SHP77 treated with DMSO at 0.1 percent for 48 hours (cell line): ENCODE results near the gene UBA7.
"Not testable (repeated sequence)": the region's sequence is repeated elsewhere in the genome, so short reads cannot be mapped to it uniquely, and the experiment has no call there.

ENCODE experiments used
- DNase-seq: peaks from one replicate; lab custom pipeline; 2025; lab: John Stamatoyannopoulos, UW

The UBA7 gene

DNA sequence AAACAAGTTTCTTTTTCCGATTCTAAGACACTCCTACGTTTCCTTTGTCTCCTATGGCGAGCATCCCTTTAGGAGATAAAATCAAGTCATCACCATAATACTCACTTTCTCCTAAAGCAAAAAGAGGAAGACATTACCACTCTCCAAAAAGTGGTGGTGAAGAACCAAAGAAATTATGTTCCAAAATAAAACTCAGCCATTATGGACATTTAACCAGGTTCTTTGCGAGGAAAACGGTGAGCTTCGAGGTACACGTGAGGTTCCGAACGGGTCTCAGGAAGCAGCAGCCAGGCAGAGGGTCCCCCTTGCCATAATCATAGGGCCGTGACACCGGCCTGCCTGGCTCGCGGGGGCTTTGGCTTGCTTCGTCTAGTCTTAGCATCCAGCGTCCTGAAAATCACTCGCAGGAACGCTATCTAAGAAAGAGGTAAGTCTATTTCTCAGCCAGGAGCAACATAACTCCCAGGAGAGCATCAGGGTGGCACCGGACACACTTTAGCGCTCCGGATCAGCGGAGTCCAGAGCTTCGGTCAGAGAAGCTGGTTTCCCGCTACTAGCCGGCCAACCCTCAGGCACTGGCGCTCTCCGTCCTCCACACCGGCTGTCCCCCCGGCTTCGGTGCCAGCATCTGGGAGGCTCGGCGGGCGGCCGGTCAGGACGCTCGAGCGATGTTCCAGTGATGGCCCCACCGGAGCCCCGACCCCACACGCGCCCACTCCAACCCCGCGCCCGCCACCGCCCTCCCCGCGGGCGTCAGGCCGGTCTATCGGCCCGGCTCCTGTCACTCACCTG, 28.0 kb downstream of the UBA7 start:
- no peak for DNase-seq

DNA sequence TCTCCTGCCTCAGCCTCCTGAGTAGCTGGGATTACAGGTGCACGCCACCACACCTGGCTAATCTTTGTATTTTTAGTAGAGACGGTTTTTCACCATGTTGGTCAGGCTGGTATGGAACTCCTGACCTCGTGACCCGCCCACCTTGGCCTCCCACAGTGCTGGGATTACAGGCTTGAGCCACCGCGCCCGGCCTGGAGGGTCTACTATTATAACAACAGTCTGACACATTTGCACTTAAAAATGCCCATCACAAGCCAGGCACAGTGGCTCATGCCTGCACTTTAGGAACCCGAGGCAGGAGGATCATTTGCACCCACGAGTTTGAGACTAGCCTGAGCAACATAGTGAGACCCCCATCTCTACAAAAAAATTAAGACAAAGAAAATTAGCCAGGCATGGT, 31.5 kb downstream of the UBA7 start:
- not testable (repeated sequence) for DNase-seq

DNA sequence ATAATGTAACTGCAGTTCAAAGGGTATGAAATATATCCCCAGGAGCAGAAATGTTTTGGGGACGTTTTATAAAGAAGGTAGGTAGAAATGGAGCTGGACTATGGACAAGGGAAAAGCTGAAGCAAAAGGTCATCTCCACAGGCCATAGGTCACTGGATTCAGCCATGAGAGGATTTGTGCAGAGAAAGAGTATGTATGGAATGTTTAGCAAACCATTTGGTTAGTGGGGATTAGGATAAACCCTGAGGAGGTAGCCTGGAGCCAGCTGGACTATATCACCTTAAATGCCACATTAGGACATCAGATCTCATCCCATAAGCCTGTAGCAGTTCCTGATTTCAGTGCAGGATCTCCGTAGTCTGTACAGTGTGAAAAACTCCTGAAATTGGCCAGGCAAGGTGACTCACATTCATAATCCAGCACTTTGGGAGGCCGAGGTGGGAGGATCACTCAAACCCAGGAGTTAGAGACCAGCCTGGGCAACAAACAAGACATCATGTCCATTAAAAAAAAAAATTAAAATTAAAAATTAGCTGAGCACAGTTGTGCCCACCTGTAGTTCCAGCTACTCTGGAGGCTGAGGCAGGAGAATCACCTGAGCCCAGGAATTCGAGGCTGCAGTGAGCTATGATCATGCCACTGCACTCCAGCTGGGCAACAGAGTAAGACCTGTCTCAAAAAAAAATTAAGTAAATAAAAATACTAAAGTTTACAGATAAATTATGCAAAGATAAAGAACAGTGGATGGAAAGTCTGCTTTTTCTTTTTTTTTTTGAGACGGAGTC, 32.1 kb downstream of the UBA7 start:
- no peak for DNase-seq

DNA sequence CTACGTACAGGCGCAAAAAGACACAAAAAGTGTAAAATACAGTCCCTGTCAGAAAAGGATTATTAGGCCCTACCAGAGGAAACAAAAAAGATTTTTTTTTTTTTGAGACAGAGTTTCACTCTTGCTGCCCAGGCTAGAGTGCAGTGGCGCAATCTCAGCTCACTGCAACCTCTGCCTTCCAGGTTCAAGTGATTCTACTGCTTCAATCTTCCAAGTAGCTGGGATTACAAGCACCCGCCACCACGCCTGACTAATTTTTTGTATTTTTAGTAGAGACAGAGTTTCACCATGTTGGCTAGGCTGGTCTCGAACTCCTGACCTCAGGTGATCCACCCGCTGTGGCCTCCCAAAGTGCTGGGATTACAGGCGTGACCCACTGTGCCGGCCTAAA, 32.8 kb downstream of the UBA7 start:
- not testable (repeated sequence) for DNase-seq

DNA sequence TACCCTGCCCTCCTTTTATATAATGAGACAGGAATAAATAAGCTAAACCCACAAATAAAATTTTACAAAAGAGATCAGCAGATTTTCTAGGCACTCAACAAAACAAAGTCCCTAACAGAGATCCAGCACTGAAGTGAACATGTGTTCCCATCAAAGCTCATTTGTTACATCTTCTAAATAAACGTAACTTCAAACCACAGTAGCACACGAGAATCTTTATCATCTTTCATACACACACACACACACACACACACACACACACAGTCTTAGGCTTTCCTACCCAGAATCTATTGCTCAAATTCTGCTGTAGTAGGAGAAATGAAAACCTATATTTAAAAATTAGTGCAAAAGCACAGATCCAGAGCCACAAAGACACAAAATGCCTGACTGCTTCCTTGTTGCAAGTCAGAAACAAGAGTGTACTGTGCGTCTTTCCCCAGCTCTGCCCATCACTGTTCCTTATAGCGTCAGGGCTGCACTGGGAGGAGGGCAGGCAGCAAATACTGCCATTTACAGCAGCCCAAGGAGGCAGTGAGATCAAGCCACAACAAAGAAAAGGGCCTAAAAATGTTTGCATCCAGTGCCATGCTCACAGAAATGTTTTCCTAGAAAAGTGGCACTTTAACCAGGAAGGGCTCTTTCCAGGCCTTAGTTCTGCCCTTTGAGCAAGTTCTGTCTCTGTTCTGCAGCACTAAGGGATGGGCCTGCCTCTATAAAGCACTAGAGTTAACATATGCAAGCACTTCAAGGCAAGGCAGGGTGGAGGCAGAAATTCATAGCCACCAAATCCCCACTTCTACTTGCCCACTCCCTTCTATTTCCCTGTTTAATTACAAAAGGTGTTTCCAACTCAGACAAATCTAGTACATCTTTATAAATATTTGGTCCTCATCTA, 33.4 kb downstream of the UBA7 start:
- DNase-seq: no peak

DNA sequence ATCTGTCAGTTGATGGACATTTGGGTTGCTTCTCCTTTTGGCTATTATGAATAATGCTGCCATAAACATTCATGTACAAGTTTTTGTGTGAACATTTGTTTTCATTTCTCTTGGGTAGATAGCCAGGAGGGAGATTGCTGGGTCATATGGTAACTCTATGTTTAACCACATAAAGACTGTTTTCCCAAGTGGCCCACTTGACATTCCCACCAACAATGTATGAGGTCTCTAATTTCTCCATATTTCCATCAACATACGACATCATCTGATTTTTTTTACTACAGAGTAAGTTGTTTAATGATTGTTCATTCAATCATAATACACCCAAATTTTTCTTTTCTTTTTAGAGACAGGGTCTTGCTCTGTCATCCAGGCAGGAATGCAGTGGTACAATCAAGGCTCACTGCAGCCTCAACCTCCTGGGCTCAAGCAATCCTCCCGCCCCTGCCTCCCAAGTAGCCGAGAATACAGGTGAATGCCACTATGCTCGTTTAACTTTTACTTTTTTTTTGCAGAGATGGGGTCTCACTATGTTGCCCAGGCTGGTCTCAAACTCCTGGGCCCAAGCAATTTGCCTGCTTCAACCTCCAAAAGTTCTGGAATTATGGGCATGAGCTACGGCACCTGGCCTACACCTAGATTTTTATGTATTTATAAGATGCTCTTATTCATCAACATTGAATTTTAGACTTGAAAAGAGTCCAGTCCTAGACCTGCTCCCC, 34.2 kb downstream of the UBA7 start:
- DNase-seq: no peak

DNA sequence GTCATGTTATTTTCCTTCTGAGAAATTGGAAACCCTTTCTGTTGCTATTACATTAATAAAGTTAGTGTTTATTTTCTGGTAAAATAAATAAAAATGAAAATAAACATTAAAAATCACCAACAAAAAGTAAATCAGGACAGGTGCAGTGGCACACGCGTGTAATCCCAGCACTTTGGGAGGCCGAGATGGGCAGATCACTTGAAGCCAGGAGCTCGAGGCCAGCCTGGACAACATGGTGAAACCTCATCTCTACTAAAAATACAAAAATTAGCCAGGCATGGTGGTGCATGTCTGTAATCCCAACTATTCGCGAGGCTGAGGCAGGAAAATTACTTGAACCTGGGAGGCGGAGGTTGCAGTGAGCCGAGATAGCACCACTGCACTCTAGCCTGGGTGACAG, 37.7 kb downstream of the UBA7 start:
- DNase-seq: not testable (repeated sequence)

DNA sequence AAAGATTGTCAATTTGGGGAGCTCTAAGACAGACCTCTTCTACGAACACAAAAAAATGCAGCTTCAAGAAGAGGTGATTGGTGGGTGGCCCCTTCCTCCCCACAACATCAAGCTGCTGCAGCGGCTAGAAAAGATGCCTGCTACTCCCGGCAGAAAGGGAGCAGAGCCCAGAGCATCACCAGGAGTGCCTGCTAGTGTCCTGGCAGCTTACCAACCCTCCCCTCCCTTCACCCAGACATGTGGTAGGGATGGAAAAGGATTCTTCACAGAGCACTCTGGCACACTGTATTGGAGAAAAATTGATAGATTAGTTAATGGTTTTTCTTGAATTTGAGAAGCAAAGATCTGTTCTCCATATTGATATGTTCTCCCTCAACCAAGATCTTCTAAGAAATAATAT, 38.2 kb downstream of the UBA7 start:
- no peak for DNase-seq

DNA sequence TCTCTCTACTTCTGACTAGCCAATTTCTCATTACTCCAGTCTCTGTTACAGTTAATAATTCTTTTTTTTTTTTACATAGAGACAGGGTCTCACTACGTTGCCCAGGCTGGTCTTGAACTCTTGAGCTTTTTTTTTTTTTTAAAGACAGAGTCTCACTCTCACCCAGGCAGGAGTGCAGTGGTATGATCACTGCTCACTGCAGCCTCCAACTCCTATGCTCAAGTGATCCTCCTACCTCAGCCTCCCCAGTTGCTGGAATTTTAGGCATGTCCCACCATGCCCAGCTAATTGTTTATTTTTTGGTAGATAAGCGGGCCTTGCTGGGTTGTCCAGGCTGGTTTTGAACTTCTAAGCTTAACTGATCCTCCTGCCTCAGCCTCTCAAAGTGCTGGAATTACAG, 41.0 kb downstream of the UBA7 start:
- DNase-seq: no peak

DNA sequence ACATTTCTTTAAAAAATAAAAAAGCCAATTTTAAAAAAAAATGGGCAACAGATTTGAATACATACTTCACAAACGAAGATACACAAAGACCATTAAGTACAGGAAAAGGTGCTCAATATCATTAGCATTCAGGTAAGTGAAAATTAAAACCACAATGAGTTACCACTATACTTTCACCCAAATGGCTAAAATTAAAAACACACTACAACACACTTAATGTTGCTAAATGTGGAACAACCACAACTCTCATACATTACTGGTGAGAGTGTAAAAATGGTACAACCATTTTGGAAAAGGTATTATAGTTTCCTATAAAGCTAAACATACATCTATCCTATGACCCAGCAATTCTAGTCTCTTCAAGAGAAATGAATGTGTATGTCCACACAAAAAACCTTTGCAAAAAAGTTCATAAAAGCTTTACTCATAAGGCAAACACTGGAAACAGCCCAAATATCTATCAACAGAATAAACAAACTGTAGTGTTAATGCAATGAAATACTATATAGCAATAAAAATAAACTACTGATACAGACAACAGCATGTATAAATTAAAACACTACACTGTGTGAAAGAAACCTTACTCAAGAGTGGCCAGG, 42.3 kb downstream of the UBA7 start:
- DNase-seq: no peak

DNA sequence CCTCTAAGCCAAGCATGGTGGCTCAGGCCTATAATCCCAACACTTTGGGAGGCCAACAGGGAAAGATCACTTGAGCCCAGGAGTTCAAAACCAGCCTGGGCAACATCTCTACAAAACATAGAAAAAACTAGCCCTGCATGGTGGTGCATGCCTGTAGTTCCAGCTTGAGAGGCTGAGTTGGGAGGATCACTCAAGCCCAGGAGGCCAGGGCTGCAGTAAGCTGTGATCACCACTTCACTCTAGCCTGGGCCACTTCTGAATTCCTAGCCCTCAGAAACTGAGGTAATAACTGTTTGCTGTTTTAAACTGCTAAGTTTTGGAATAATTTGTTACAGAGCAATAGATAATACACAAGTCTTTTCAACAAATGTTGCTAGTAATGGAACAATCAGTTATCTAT, 43.8 kb downstream of the UBA7 start:
- DNase-seq: no peak

DNA sequence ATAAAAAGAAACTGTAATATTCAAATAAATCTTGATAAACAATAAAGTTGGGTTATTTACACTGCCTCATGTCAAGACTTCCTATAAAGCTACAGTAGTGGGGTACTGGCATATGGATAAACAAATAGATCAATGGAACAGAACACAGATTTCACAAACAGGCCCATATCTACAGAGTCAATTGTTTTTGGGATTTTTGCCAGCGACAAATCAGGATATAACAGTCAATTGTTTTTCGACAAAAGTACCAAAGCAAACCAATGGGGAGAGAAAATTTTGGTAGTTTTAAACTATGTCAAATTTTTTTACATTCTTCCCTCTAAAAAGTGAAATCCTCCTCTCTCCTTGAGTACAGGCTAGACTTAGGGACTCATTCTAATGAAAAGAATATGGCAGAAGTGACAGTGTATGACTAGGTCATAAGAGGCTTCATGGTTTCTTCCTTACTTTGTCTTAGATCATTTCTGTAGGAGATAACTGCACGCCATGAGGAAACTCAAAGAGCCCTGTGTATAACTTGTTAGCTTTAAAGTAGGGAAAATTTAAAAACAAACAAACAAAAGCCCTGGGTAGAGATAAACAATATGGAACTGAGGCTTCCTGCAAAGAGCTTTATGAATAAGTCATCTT, 44.4 kb downstream of the UBA7 start:
- DNase-seq: no peak

DNA sequence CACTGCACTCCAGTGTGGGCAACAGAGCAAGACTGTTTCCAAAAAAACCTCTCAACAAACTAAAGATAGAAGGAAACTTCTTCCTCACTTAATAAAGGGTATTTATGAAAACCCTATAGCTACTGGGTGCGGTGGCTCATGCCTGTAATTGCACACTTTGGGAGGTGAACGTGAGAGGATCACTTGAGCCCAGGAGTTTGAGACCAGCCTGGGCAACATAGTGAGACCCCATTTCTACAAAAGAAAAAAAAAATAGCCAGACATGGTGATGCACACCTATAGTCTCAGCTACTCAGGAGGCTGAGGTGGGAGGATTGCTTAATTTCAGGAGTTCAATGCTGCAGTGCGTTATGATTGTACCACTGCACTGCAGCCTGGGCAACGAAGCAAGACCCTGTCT, 49.8 kb downstream of the UBA7 start:
- no peak for DNase-seq

DNA sequence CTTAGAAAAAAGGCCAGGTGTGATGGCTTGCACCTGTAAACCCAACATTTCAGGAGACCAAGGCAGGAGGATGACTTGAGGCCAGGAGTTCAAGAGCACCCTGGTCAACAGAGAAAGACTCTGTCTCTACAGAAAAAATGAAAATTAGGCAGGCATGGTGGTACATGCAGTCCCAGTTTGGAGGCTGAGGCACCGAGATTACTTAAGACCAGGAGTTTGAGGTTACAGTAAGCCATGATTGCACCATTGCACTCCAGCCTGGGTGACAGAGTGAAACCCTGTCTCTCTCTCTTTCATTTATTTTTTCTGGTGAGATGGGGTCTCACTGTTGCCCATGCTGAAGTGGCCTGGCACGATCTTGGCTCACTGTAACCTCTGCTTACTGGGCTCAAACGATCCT, 52.1 kb downstream of the UBA7 start:
- no peak for DNase-seq

DNA sequence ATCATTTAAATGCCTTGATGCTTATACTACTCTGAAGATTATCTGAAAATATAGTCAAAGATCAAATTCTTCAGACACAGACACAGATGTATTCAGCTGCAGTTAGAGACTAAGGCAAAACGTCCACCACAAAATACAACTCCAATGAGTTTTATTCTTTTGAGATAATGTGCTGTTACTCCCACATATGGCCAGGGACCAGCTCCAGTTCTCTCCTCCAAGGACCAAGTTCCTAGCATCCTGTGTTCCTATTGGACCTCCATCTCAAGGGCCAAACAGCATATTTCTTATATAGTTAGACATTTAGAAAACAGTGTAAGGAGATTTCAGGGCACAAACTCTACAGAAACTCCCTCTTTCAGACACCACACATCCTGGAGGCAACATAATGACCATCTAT, 54.5 kb downstream of the UBA7 start:
- no peak for DNase-seq

DNA sequence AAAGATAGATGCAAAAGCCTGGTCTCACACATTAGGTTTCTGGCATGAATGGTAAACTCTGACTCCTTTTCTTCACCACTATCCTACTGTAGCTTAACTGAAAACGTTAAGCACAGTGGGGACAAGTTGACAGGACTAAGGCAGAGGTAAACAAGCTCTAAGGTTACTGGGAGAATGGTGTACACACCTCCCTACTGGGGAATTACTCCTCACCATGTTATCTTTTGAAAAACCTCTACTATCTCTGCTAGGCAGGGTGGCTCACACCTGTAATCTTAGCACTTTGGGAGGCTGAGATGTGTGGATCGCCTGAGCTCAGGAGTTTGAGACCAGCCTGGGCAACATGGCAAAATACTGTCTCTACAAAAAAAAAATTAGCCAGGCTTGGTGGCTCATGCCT, 56.6 kb downstream of the UBA7 start:
- DNase-seq: no peak

DNA sequence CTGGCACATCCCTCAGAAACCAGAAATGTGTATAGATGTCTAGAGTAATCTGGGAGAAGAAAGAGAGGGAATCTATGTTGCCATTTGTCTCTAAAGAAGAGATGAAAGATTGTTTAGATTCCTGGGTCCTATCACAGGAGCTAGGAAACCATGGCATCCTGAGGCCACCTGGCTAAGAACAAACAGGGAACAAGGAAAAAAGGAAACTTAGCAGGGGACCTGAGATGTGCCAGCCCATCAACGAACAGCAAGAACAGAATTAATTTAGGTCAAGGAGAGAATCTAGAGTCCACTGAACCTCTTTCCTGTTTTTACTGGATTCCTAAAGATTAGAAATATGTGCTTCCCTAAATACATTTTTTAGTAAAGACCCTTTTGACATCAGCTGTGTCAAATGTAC, 57.7 kb downstream of the UBA7 start:
- no peak for DNase-seq
